K562 (cell line): ENCODE results near the gene HMGN3.

Experiments
- CBX5 ChIP-seq: IDR thresholded peaks from 2 replicates; pipeline ENCODE4 v1.6.1; 2014; ENCODE audit warnings: low read depth, borderline replicate concordance
- DACH1 ChIP-seq: fragments of 450-650 bp; IDR thresholded peaks from 2 replicates; pipeline ENCODE4 v1.6.1; 2018; ENCODE audit not compliant: partially characterized antibody
- HDGF ChIP-seq: fragments of 450-650 bp; IDR thresholded peaks from 2 replicates; pipeline ENCODE4 v1.6.1; 2016
- L3MBTL2 ChIP-seq: fragments of 450-650 bp; IDR thresholded peaks from 2 replicates; pipeline ENCODE4 v1.6.1; 2016; ENCODE audit warnings: mild to moderate bottlenecking, moderate library complexity
- NCOA1 ChIP-seq: fragments of 450-650 bp; IDR thresholded peaks from 2 replicates; pipeline ENCODE4 v1.6.1; 2016; ENCODE audit warnings: low read depth
- RAD21 ChIP-seq, 2 experiments: fragments of 250-450 bp in 1 of 2; fragments of 450-650 bp in 1 of 2; sonication (Bioruptor Pico) in 1 of 2; formaldehyde crosslinking in 1 of 2; IDR thresholded peaks in 1 of 2; conservative IDR thresholded peaks in 1 of 2; 2 replicates each; pipeline versions ENCODE4 v1.4.0 to v1.8.0; 2020 to 2022; ENCODE audit warnings: mild to moderate bottlenecking in 2 of 2, moderate library complexity in 1 of 2
- TCF3 ChIP-seq: sonication (generic); formaldehyde crosslinking; IDR thresholded peaks from 2 replicates; pipeline ENCODE4 v1.4.0; 2020; ENCODE audit warnings: mild to moderate bottlenecking, missing genetic modification reagents
- YBX1 ChIP-seq: fragments of 450-650 bp; IDR thresholded peaks from 2 replicates; pipeline ENCODE4 v1.7.1; 2016; ENCODE audit warnings: mild to moderate bottlenecking
- ZNF140 ChIP-seq: fragments of 250-450 bp; sonication (Bioruptor Pico); IDR thresholded peaks from 2 replicates; pipeline ENCODE4 v1.8.0; 2021; ENCODE audit warnings: moderate library complexity, mild to moderate bottlenecking, inconsistent platforms
- ZNF274 ChIP-seq: IDR thresholded peaks from 2 replicates; pipeline ENCODE4 v1.6.1; 2011; ENCODE audit warnings: low read depth, mild to moderate bottlenecking, low read length, moderate library complexity, borderline replicate concordance
- ZNF408 ChIP-seq: fragments of 250-450 bp; sonication (Bioruptor Pico); IDR thresholded peaks from 2 replicates; pipeline ENCODE4 v1.4.0; 2020; ENCODE audit warnings: low read depth, mild to moderate bottlenecking, moderate library complexity
- TF ChIP-seq, protein P1 (sequence below), 2 experiments: fragments of 450-650 bp in 1 of 2; sonication (generic) in 1 of 2; formaldehyde crosslinking in 1 of 2; IDR thresholded peaks; 2 replicates each; pipeline versions ENCODE4 v1.7.1 to v1.9.0; 2016 to 2022; ENCODE audit warnings: inconsistent platforms in 1 of 2, mild to moderate bottlenecking in 1 of 2, missing genetic modification reagents in 1 of 2
- TF ChIP-seq, protein P2 (sequence below), 3 experiments: IDR thresholded peaks in 2 of 3; conservative IDR thresholded peaks in 1 of 3; 2 replicates each; pipeline ENCODE4 v1.5.1; 2011 to 2012; ENCODE audit warnings: low read length in 3 of 3, mild to moderate bottlenecking in 3 of 3, control low read depth in 2 of 3, improper control_type of control experiment in 1 of 3, inconsistent platforms in 1 of 3, low read depth in 1 of 3, mixed read lengths in 1 of 3, moderate library complexity in 1 of 3; ENCODE audit not compliant: insufficient read depth in 2 of 3

DNA sequence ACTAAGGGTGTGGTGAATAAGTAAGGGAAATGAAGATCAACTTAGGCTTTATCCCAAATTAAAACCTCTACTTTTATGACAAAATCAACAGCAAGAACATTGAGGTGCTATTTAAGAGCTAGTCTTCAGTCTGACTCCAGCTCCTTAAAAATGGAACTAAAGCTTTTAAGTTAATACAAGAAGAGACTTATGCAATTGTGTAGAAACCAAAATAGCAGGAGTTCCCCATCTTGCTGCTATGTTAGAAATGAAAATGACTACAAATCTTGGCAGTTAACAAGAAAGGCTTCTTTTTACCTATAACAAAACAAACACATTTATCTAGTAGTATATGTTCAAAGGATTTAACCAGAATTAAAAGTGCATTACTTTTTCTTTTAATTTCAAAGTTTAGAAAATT lies 25.7 kb downstream of the HMGN3 start:
- TF ChIP-seq DACH1: no peak
- no peak for TF ChIP-seq L3MBTL2
- TF ChIP-seq, protein P1, sequence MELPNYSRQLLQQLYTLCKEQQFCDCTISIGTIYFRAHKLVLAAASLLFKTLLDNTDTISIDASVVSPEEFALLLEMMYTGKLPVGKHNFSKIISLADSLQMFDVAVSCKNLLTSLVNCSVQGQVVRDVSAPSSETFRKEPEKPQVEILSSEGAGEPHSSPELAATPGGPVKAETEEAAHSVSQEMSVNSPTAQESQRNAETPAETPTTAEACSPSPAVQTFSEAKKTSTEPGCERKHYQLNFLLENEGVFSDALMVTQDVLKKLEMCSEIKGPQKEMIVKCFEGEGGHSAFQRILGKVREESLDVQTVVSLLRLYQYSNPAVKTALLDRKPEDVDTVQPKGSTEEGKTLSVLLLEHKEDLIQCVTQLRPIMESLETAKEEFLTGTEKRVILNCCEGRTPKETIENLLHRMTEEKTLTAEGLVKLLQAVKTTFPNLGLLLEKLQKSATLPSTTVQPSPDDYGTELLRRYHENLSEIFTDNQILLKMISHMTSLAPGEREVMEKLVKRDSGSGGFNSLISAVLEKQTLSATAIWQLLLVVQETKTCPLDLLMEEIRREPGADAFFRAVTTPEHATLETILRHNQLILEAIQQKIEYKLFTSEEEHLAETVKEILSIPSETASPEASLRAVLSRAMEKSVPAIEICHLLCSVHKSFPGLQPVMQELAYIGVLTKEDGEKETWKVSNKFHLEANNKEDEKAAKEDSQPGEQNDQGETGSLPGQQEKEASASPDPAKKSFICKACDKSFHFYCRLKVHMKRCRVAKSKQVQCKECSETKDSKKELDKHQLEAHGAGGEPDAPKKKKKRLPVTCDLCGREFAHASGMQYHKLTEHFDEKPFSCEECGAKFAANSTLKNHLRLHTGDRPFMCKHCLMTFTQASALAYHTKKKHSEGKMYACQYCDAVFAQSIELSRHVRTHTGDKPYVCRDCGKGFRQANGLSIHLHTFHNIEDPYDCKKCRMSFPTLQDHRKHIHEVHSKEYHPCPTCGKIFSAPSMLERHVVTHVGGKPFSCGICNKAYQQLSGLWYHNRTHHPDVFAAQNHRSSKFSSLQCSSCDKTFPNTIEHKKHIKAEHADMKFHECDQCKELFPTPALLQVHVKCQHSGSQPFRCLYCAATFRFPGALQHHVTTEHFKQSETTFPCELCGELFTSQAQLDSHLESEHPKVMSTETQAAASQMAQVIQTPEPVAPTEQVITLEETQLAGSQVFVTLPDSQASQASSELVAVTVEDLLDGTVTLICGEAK (IDR thresholded peaks at IDR 0.05): no peak
- TF ChIP-seq, protein P1 (CRISPR knock-in tag; IDR thresholded peaks at IDR 0.05): no peak
- no peak for TF ChIP-seq ZNF274
- no peak for TF ChIP-seq RAD21 (CRISPR knock-in tag; conservative IDR thresholded peaks at IDR 0.05 in 1 of 2, IDR thresholded peaks at IDR 0.05 in 1 of 2)
- TF ChIP-seq ZNF140 (CRISPR knock-in tag): no peak
- no peak for TF ChIP-seq CBX5
- TF ChIP-seq, protein P2, sequence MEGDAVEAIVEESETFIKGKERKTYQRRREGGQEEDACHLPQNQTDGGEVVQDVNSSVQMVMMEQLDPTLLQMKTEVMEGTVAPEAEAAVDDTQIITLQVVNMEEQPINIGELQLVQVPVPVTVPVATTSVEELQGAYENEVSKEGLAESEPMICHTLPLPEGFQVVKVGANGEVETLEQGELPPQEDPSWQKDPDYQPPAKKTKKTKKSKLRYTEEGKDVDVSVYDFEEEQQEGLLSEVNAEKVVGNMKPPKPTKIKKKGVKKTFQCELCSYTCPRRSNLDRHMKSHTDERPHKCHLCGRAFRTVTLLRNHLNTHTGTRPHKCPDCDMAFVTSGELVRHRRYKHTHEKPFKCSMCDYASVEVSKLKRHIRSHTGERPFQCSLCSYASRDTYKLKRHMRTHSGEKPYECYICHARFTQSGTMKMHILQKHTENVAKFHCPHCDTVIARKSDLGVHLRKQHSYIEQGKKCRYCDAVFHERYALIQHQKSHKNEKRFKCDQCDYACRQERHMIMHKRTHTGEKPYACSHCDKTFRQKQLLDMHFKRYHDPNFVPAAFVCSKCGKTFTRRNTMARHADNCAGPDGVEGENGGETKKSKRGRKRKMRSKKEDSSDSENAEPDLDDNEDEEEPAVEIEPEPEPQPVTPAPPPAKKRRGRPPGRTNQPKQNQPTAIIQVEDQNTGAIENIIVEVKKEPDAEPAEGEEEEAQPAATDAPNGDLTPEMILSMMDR (IDR thresholded peaks at IDR 0.05 in 2 of 3, conservative IDR thresholded peaks at IDR 0.05 in 1 of 3; ENCODE audit: insufficient read depth in 2 of 3, low read depth in 1 of 3, low read length in 3 of 3): no peak
- TF ChIP-seq NCOA1: no peak
- TF ChIP-seq YBX1: no peak
- no peak for TF ChIP-seq HDGF
- TF ChIP-seq ZNF408 (CRISPR knock-in tag): no peak
- TF ChIP-seq TCF3 (CRISPR knock-in tag): no peak
